ENCODE data around the gene HOGA1. TPM values are rescaled to one million over a fixed set of nuclear protein-coding genes. Genes with fewer than 3 reads are reported as not detected.
"Not testable (repeated sequence)": the region's sequence is repeated elsewhere in the genome, so short reads cannot be mapped to it uniquely, and the experiment has no call there.

Gene HOGA1
- total RNA-seq, 1 donor from 2014 or later, result not detected

- POLR2A ChIA-PET, result no interaction called here
- ATAC-seq (ENCODE audit: low read depth) (no peak), DNase-seq (no peak)
- intact Hi-C loops (cut with micrococcal nuclease), result no loop called here
- no peaks in the 10 kb centered on the region for H3K4me1 Mint-ChIP-seq
- H3K27ac Mint-ChIP-seq, result no peak overlapping the region
- H3K4me3 Mint-ChIP-seq, result no peak overlapping the region
- no peaks in the 10 kb centered on the region for H3K36me3 Mint-ChIP-seq (ENCODE audit: low read depth)
- H3K27me3 Mint-ChIP-seq, result peaks cover 4% of the 10 kb centered on the region
- CTCF ChIA-PET, result interaction anchor here (1.2 to 1.6 kb wide), 3 partner anchors 157 to 163 kb away, joined by 3 read pairs; no protein-coding TSS in a partner anchor
- TF ChIP-seq CTCF (IDR thresholded peaks at IDR 0.05), result no peak
- no peaks in the 10 kb centered on the region for H3K9me3 Mint-ChIP-seq
These were observed 10.5 kb upstream of the HOGA1 start for GRCh38 chr10:97573672-97574071.

DNA sequence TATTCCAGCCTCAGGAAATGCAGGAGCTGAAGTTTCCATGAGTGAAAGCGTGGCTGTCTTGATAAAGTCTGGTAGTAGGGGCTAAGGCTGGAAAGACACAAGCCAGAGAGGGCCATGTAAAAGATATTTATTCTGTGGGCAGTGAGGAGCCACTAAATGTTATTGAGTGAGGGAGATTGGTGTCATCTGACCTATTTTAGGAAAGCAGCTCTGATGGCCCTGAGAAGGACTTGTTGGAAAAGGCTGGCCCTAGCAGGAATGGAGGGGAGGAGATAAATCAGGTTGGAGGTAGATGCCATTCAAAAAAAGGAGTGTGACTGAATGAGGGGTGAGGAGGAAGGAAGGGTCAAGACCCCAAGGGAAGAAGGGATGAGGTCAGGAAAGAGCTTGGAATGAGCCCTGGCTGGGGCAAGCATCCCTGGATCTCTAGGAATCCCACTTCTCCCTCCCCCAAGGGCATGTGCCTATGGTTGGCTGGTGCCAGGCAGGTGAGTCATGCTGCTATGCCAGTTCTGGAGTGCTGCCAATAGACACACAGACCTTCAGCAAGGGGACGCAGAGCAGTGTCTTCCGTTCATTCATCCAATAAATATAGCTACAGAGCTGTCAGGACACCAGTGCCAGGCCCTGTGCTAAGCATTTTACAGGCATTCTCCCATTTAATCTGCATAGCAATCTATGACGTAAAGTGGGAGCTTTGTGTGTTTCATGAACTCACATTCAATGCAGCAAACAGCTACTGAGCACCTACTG, 9.6 kb upstream of the HOGA1 start:
- H3K36me3 Mint-ChIP-seq (ENCODE audit: low read depth), result no peaks in the 10 kb centered on the region
- ChIA-PET POLR2A (no interaction called here), CTCF (interaction anchor here (1.2 to 1.5 kb wide), 2 partner anchors 156 to 162 kb away, joined by 3 read pairs; no protein-coding TSS in a partner anchor)
- H3K9me3 Mint-ChIP-seq, result no peaks in the 10 kb centered on the region
- intact Hi-C loops (cut with micrococcal nuclease), result no loop called here
- no peak for TF ChIP-seq CTCF (IDR thresholded peaks at IDR 0.05)
- DNase-seq (no peak), ATAC-seq (ENCODE audit: low read depth) (no peak)
- no peak overlapping the region for H3K4me3 Mint-ChIP-seq
- H3K27me3 Mint-ChIP-seq, result peaks cover 4% of the 10 kb centered on the region
- no peaks in the 10 kb centered on the region for H3K4me1 Mint-ChIP-seq
- no peak overlapping the region for H3K27ac Mint-ChIP-seq

DNA sequence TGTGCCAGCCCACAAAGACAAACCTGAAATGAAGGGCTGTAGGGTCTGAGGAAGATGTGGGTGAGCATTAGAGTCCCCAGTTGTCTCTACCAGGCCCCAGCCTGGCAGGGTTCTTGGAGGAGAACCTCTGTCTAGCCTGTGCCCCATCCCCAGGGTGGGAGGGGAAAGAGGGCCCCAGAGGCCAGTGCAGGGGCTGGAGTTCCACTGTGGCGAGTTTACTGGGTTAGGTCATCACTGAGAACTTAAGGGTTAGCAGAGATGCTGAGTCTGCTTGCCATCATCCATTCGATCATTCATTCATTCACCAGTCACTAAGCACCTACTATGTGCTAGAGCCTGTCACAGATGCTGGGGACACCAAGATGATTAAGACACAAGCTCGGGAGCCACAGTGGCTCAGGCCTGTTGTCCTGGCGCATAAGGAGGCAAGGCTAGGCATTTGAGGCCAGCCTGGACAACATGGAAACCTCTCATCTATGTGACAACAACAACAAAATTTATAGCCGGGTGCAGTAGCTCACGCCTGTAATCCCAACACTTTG, 9.0 kb upstream of the HOGA1 start:
- H3K4me1 Mint-ChIP-seq, result no peaks in the 10 kb centered on the region
- intact Hi-C loops (cut with micrococcal nuclease), result no loop called here
- DNase-seq, result no peak
- peaks cover 4% of the 10 kb centered on the region for H3K27me3 Mint-ChIP-seq
- TF ChIP-seq CTCF (IDR thresholded peaks at IDR 0.05), result no peak
- H3K36me3 Mint-ChIP-seq (ENCODE audit: low read depth), result no peaks in the 10 kb centered on the region
- ATAC-seq (ENCODE audit: low read depth), result no peak
- ChIA-PET CTCF (interaction anchor here (1.5 kb wide), 1 partner anchor 156 kb away, joined by 3 read pairs; no protein-coding TSS in a partner anchor), POLR2A (no interaction called here)
- H3K4me3 Mint-ChIP-seq, result no peak overlapping the region
- H3K9me3 Mint-ChIP-seq, result no peaks in the 10 kb centered on the region
- no peak overlapping the region for H3K27ac Mint-ChIP-seq

- POLR2A ChIA-PET; DNase-seq; intact Hi-C loops (cut with micrococcal nuclease); H3K27ac Mint-ChIP-seq; CTCF ChIA-PET; ATAC-seq (ENCODE audit: low read depth); H3K4me3 Mint-ChIP-seq; H3K4me1 Mint-ChIP-seq; H3K9me3 Mint-ChIP-seq; H3K36me3 Mint-ChIP-seq (ENCODE audit: low read depth); H3K27me3 Mint-ChIP-seq: not testable (repeated sequence)
These were observed 7.7 kb upstream of the HOGA1 start for GRCh38 chr10:97576487-97576886.

DNA sequence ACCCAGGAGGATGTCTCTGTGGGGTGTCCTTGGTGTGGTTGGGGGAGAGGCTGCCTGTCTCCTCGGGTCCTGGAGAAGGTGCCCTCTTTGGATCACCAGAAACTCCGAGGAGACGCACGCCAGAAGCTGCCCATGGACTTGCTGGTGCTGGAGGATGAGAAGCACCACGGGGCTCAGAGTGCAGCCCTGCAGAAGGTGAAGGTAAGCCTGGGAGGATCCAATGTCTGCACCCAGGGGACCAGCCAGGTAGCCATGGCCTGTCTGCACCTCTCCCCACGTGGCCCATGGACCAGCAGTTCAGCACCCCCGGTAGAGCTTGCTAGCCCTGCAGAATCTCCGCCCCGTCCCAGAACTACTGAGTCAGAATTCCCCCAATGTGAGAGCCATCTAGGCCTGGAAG, 6.5 kb upstream of the HOGA1 start:
- intact Hi-C loops (cut with micrococcal nuclease), result no loop called here
- ChIA-PET CTCF (no interaction called here), POLR2A (no interaction called here)
- Mint-ChIP-seq H3K4me1 (no peaks in the 10 kb centered on the region), H3K36me3 (ENCODE audit: low read depth) (no peaks in the 10 kb centered on the region), H3K9me3 (no peaks in the 10 kb centered on the region), H3K27me3 (peaks cover 4% of the 10 kb centered on the region), H3K4me3 (no peak overlapping the region), H3K27ac (no peak overlapping the region)
- DNase-seq, result no peak
- ATAC-seq (ENCODE audit: low read depth), result no peak
- no peak for TF ChIP-seq CTCF (IDR thresholded peaks at IDR 0.05)
